Ovary (tissue), 9 donors: ENCODE results near the gene ZW10. TPM values are rescaled to one million over a fixed set of nuclear protein-coding genes. Genes with fewer than 3 reads are reported as not detected.

Source experiments
- DNase-seq, 5 donors: peaks; one replicate each; pipeline ENCODE4 v3.0.0-alpha.2; 2019 to 2020
- H3K27ac ChIP-seq, 2 donors: fragments of 200-600 bp; one replicate each; pipeline versions ENCODE4 v1.5.1 to v1.8.0; 2019 to 2022
- H3K27me3 ChIP-seq: fragments of 200-600 bp; one replicate; pipeline ENCODE4 v1.8.0; 2022
- H3K36me3 ChIP-seq: fragments of 200-600 bp; sonication (generic); one replicate; pipeline ENCODE4 v1.5.1; 2019
- H3K4me1 ChIP-seq: one replicate; pipeline ENCODE4 v1.8.1; 2013; ENCODE audit warnings: mild to moderate bottlenecking, moderate library complexity; ENCODE audit not compliant: insufficient read depth
- H3K4me3 ChIP-seq: fragments of 200-600 bp; sonication (generic); one replicate; pipeline ENCODE4 v1.5.1; 2017
- H3K9me3 ChIP-seq, 2 donors: fragments of 200-600 bp in 1 of 2; sonication (generic) in 1 of 2; one replicate each; pipeline versions ENCODE4 v1.5.1 to v1.8.1; 2013 to 2019; ENCODE audit warnings: mild to moderate bottlenecking in 1 of 2, moderate library complexity in 1 of 2
- CTCF ChIP-seq, 3 donors: fragments of 450-650 bp in 2 of 3; fragments of 200-600 bp in 1 of 3; IDR thresholded peaks; one replicate each; pipeline versions ENCODE4 v1.5.1 to v1.8.0; 2016 to 2022; ENCODE audit warnings: antibody characterized with exemption in 3 of 3, mild to moderate bottlenecking in 1 of 3
- EP300 ChIP-seq: sonication (generic); formaldehyde crosslinking; IDR thresholded peaks from one replicate; pipeline ENCODE4 v1.6.1; 2017; ENCODE audit warnings: antibody characterized with exemption
- POLR2A ChIP-seq: fragments of 450-650 bp; IDR thresholded peaks from one replicate; pipeline ENCODE4 v1.6.1; 2017; ENCODE audit warnings: antibody characterized with exemption, mild to moderate bottlenecking, moderate library complexity
- WGBS, 3 donors: extraction: QIAGEN DNeasy Blood & Tissue Kit in 1 of 3; methylation state at CpG; one replicate each; pipeline versions ENCODE4 v1.1.5 to v1.1.7; 2013 to 2017; 5-methylcytosine and 5-hydroxymethylcytosine counted together
- intact Hi-C, 4 donors: fragments of 100-400 bp; cut with DNase I; formaldehyde crosslinking; loops; one replicate each; pipeline versions ENCODE4 v1.11.0 to v1.15.1; 2022 to 2023
- polyA plus RNA-seq, 2 donors: library from polyadenylated mRNA; stranded (reverse); fragments of 200-250 nt in 1 of 2; fragments of 350-450 nt in 1 of 2; fragmentation: Illumina TruSeq in 1 of 2; extraction: RNeasy Lipid Tissue Mini Kit (QIAGEN cat#74804) in 1 of 2; gene quantifications; one replicate each; pipeline ENCODE4 v1.2.3, GENCODE V29; 2013 to 2014
- total RNA-seq, 7 donors: library from RNA; depleted of rRNA in 2 of 7; stranded (reverse); fragments of >200 nt in 2 of 7; fragmentation: NEBNext Ultra II Directional in 3 of 7; extraction: Animal tissue kit (Norgen Biotek cat#: 25700) in 3 of 7; gene quantifications; one replicate each; pipeline versions ENCODE4 v1.1.0 to v1.2.4, GENCODE V29; 2016 to 2023
- donor health status: DM: no; HTN: no; CAD: no; lungs with moderate emphysema.
- donor health status: DM: no; HTN: no; CAD: no.
- donor health status: Bipolar disorder and iron deficiency.
- donor health status: DM: yes; HTN: yes; CAD: no.
- donor health status: DM: no; HTN: no; CAD: no.
- donor health status: DM: yes; HTN: yes; CAD: no.

The ZW10 gene
- total and polyA plus RNA-seq, 9 donors, result 7.0 to 12.6 (median 11.7) TPM

GRCh38 chr11:113752932-113753331 lies 20.6 kb downstream of the ZW10 start:
- Histone ChIP-seq H3K36me3 (no peaks in the 10 kb centered on the region), H3K27me3 (no peaks in the 10 kb centered on the region), H3K4me1 (no peaks in the 10 kb centered on the region), H3K27ac (no peak overlapping the region), H3K9me3 (no peaks in the 10 kb centered on the region), H3K4me3 (no peak overlapping the region)
- DNase-seq, result no peak
- WGBS, 3 donors, result 95 to 98% (median 98%) methylated on average over 3 of the region's 3 CpGs
- intact Hi-C loops, result no loop called here
- TF ChIP-seq EP300 (no peak), POLR2A (no peak), CTCF (IDR thresholded peaks at IDR 0.05) (no peak)

GRCh38 chr11:113736323-113736722 lies 37.2 kb downstream of the ZW10 start:
- Histone ChIP-seq H3K36me3 (no peaks in the 10 kb centered on the region), H3K9me3 (no peaks in the 10 kb centered on the region), H3K27me3 (no peaks in the 10 kb centered on the region), H3K27ac (no peak overlapping the region), H3K4me3 (no peak overlapping the region), H3K4me1 (no peaks in the 10 kb centered on the region)
- no peak for TF ChIP-seq EP300
- no peak for TF ChIP-seq CTCF (IDR thresholded peaks at IDR 0.05)
- WGBS, 3 donors, result 95 to 100% (median 100%) methylated on average over 1 of the region's 1 CpG
- DNase-seq, result no peak
- intact Hi-C loops, result loop anchor here in 1 of 4 donors (10.0 kb wide), 1 partner anchor 432 kb away; no protein-coding TSS in a partner anchor

DNA sequence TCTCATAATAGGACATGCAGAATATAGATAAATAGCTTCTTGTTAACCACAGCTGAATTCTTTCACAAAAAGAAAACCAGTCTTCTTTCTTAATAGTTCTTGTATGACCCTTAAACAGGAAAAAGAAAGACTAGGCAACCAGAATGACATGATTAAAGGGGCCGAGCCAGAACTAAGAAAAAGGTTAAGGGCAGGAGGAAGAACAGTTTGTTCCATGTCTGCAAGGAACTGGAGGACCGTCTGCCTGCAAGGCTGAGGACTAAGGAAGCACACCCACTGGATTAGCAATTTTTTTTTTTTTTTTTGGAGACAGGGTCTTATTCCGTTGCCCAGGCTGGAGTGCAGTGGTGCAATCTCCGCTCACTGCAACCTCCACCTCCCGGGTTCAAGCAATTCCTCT lies 41.4 kb downstream of the ZW10 start:
- no peak overlapping the region for H3K4me3 ChIP-seq
- no peaks in the 10 kb centered on the region for H3K27me3 ChIP-seq
- peak in 2 of 5 donors; percentile 17 to 38 for DNase-seq
- H3K36me3 ChIP-seq, result no peaks in the 10 kb centered on the region
- H3K4me1 ChIP-seq, result peaks cover 1% of the 10 kb centered on the region
- 33 to 45% (median 38%) methylated on average over 5 of the region's 5 CpGs for WGBS, 3 donors
- intact Hi-C loops, result loop anchor here in 2 of 4 donors (5.0 to 10.0 kb wide), 2 partner anchors 425 to 427 kb away; no protein-coding TSS in a partner anchor
- no peaks in the 10 kb centered on the region for H3K9me3 ChIP-seq
- no peak for TF ChIP-seq EP300
- TF ChIP-seq CTCF (IDR thresholded peaks at IDR 0.05), result no peak
- no peak for TF ChIP-seq POLR2A
- H3K27ac ChIP-seq, result no peak overlapping the region

DNA sequence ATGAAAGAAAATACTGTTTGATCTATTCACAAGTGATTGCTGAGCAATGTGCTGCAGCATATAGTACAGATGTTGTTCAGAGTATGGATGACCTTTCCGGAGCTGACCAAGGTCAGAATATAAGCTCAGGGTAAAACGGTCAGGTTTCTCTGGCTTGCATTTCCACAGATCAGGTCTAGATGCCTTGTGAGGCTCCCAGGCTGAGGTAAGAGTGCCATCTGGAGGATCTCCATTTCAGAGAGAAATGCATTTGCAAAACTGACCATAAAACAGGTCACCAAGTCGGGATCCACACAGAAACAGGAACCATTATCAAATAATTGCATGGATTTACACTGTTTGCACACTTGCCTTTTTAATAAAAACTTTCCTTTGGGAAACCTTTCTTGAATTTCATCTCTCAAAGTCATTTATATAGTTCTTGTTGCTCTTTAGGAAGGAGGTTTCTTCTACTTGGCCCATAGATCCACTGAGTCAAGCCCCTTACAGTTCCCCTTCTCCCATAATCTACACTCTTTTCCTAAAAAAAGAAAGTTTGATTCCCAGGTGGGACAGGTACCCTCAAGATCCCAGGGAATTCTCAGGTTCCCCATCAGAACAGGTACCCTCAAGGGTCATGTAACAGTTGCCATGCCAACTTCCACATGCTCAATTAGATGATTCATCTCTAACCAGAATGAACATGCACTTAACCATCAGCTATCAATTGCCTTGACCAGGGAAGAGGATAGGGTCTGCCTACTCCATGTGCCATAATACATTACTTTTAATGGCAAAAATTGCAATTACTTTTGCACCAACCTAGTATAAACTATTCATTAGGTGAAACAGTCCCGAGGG lies 42.4 kb downstream of the ZW10 start:
- H3K27ac ChIP-seq, result no peak overlapping the region
- TF ChIP-seq POLR2A (no peak), CTCF (IDR thresholded peaks at IDR 0.05) (peak in 1 of 3 donors; percentile 30), EP300 (no peak)

More for the DNA sequence above, 42.4 kb downstream of the ZW10 start:
- H3K9me3 ChIP-seq, result no peaks in the 10 kb centered on the region
- H3K4me1 ChIP-seq, result peaks cover 1% of the 10 kb centered on the region
- no peaks in the 10 kb centered on the region for H3K36me3 ChIP-seq
- WGBS, 3 donors, result 16 to 24% (median 19%) methylated on average over 4 of the region's 4 CpGs
- intact Hi-C loops, result loop anchor here in 2 of 4 donors (5.0 to 10.0 kb wide), 2 partner anchors 424 to 426 kb away; no protein-coding TSS in a partner anchor
- DNase-seq, result peak in 2 of 5 donors; percentile 11 to 20
- no peak overlapping the region for H3K4me3 ChIP-seq
- H3K27me3 ChIP-seq, result no peaks in the 10 kb centered on the region
